Osteoblast (primary cell): ENCODE measurements around the gene RB1. TPM values are rescaled to one million over a fixed set of nuclear protein-coding genes. Genes with fewer than 3 reads are reported as not detected.

Experiments used
- DNase-seq: peaks from one replicate; pipeline ENCODE4 v3.0.0; 2011; ENCODE audit warnings: low spot score, mixed read lengths; ENCODE audit not compliant: insufficient read length; ENCODE audit errors: missing footprints
- H2AFZ ChIP-seq: 2 replicates; pipeline ENCODE4 v1.6.0; 2011; ENCODE audit warnings: mild to moderate bottlenecking, low read length
- H3K27ac ChIP-seq: 2 replicates; pipeline ENCODE4 v1.5.1; 2011; ENCODE audit warnings: mild to moderate bottlenecking, low read depth, low read length, moderate library complexity
- H3K27me3 ChIP-seq: 2 replicates; pipeline ENCODE4 v1.6.0; 2012; ENCODE audit warnings: mild to moderate bottlenecking, control low read depth, inconsistent platforms, low read length, moderate library complexity; ENCODE audit not compliant: insufficient read depth
- H3K36me3 ChIP-seq: 2 replicates; pipeline ENCODE4 v1.5.1; 2011; ENCODE audit warnings: mild to moderate bottlenecking, low read length, control low read depth, moderate library complexity; ENCODE audit not compliant: insufficient read depth
- H3K4me1 ChIP-seq: 2 replicates; pipeline ENCODE4 v1.5.1; 2011; ENCODE audit warnings: mild to moderate bottlenecking, low read length, control low read depth, moderate library complexity; ENCODE audit not compliant: insufficient read depth
- H3K4me2 ChIP-seq: 2 replicates; pipeline ENCODE4 v1.6.0; 2011; ENCODE audit warnings: mild to moderate bottlenecking, low read length; ENCODE audit not compliant: insufficient read depth
- H3K4me3 ChIP-seq: fragments of 200-600 bp; sonication (generic); 3 replicates; pipeline ENCODE4 v1.5.1; 2012; ENCODE audit warnings: mild to moderate bottlenecking, low read length, inconsistent platforms; ENCODE audit not compliant: insufficient read depth
- H3K79me2 ChIP-seq: 2 replicates; pipeline ENCODE4 v1.6.0; 2012; ENCODE audit warnings: mild to moderate bottlenecking, low read length, control low read depth, inconsistent platforms; ENCODE audit not compliant: insufficient read depth
- H3K9me3 ChIP-seq: 2 replicates; pipeline ENCODE4 v1.5.1; 2011; ENCODE audit warnings: low read depth, low read length, control low read depth
- H4K20me1 ChIP-seq: 2 replicates; pipeline ENCODE4 v1.6.0; 2012; ENCODE audit warnings: mild to moderate bottlenecking, low read length, control low read depth; ENCODE audit not compliant: insufficient read depth
- CTCF ChIP-seq: IDR thresholded peaks from 2 replicates; pipeline ENCODE4 v1.5.1; 2011; ENCODE audit warnings: mild to moderate bottlenecking, low read depth, low read length, moderate library complexity; ENCODE audit errors: extremely low read depth
- total RNA-seq: library from RNA; depleted of rRNA; stranded (reverse); fragments of >200 nt; gene quantifications from 2 replicates; pipeline ENCODE4 v1.2.3, GENCODE V29; 2012

The RB1 gene
- total RNA-seq, 1 donor, result 33.3 TPM

DNA sequence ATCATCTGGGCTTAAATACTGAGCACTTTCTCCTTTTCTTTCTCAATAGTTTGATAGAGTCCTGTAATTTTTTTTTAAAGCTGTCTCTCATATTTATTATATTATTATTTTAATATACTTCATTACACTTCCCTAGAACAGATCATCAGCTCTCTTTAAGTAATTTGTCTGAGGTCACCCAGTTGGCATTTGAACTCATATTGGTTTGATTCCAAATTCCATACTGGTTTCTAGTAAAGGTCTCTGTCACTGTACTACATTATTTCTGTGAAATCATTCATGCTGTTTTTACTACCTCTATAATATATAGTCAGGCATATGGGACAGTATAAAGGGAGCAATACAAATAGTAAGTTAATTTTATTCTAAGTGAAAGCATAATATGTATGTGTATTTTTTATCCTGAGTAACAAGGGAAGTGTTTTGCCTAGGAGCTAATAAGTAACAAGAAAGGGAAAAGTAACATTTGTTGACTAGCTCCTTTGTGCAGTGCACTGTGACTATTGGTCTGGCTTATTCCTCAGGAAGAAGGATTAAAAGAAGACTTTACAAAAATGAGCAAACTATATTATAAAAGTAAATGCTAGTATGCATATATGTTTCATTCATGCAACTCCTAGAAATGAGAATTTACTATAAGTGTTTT, 95.0 kb downstream of the RB1 start:
- no peak for DNase-seq
- TF ChIP-seq CTCF, result no peak
- peaks cover 5% of the 10 kb centered on the region for H3K36me3 ChIP-seq
- H3K4me1 ChIP-seq, result peaks cover 51% of the 10 kb centered on the region
- no peaks in the 10 kb centered on the region for H4K20me1 ChIP-seq
- no peaks in the 10 kb centered on the region for H3K9me3 ChIP-seq
- H3K79me2 ChIP-seq, result peaks cover under 1% of the 10 kb centered on the region
- no peak overlapping the region for H2AFZ ChIP-seq
- no peaks in the 10 kb centered on the region for H3K27me3 ChIP-seq
- no peak overlapping the region for H3K27ac ChIP-seq
- H3K4me3 ChIP-seq, result no peak overlapping the region
- H3K4me2 ChIP-seq, result no peak overlapping the region

GRCh38 chr13:48400090-48400694, 96.6 kb downstream of the RB1 start:
- Histone ChIP-seq H3K79me2 (peaks cover 6% of the 10 kb centered on the region), H3K36me3 (peaks cover 5% of the 10 kb centered on the region), H3K4me2 (peak overlapping the region; percentile 46), H3K27me3 (no peaks in the 10 kb centered on the region), H3K9me3 (no peaks in the 10 kb centered on the region), H2AFZ (no peak overlapping the region), H4K20me1 (no peaks in the 10 kb centered on the region), H3K4me3 (no peak overlapping the region), H3K27ac (peak overlapping the region; percentile 60), H3K4me1 (peaks cover 51% of the 10 kb centered on the region)
- no peak for TF ChIP-seq CTCF
- DNase-seq, result no peak

GRCh38 chr13:48400850-48401291, 97.3 kb downstream of the RB1 start:
- H3K9me3 ChIP-seq, result no peaks in the 10 kb centered on the region
- H3K4me3 ChIP-seq, result no peak overlapping the region
- peak overlapping the region; percentile 46 for H3K4me2 ChIP-seq
- no peak overlapping the region for H2AFZ ChIP-seq
- H3K27me3 ChIP-seq, result no peaks in the 10 kb centered on the region
- no peaks in the 10 kb centered on the region for H4K20me1 ChIP-seq
- DNase-seq, result peak; percentile 15
- peaks cover 5% of the 10 kb centered on the region for H3K36me3 ChIP-seq
- H3K4me1 ChIP-seq, result peaks cover 51% of the 10 kb centered on the region
- H3K27ac ChIP-seq, result peak overlapping the region; percentile 60
- peaks cover 7% of the 10 kb centered on the region for H3K79me2 ChIP-seq
- TF ChIP-seq CTCF, result no peak

DNA sequence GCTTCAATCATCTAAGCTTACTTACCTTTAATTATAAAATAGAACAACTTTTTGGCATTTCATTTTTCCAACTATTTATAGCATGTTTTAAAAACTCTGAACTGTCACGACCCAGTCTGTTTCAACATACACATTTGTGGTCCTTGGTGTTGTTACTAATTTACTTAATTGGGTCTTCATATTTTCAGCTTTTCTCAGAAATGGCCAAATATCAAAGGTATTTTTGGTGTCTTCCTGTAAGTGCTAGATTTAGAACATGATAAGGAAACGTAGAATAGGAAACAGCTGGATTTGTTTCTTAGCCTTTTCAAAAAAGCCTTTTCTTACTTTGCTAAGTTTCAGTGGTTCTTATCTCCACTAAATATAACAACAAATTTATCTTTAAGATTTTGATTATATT, 97.9 kb downstream of the RB1 start:
- H2AFZ ChIP-seq, result no peak overlapping the region
- H3K36me3 ChIP-seq, result peaks cover 5% of the 10 kb centered on the region
- no peaks in the 10 kb centered on the region for H4K20me1 ChIP-seq
- no peaks in the 10 kb centered on the region for H3K27me3 ChIP-seq
- H3K27ac ChIP-seq, result peak overlapping the region; percentile 60
- peaks cover 51% of the 10 kb centered on the region for H3K4me1 ChIP-seq
- peaks cover 11% of the 10 kb centered on the region for H3K79me2 ChIP-seq
- H3K4me3 ChIP-seq, result no peak overlapping the region
- no peak for TF ChIP-seq CTCF
- DNase-seq, result no peak
- H3K9me3 ChIP-seq, result no peaks in the 10 kb centered on the region
- H3K4me2 ChIP-seq, result no peak overlapping the region
